Mammary epithelial cell (primary cell): ENCODE results near the gene CHAF1A.

ENCODE experiments used
- CTCF ChIP-seq, 2 donors: IDR thresholded peaks in 1 of 2; conservative IDR thresholded peaks in 1 of 2; 2 replicates each; pipeline ENCODE4 v1.5.1; 2011 to 2012; ENCODE audit warnings: inconsistent platforms in 2 of 2, low read length in 2 of 2, mild to moderate bottlenecking in 2 of 2, control low read depth in 1 of 2, low read depth in 1 of 2; ENCODE audit not compliant: insufficient read depth in 1 of 2; ENCODE audit errors: extremely low read depth in 1 of 2
- EZH2 ChIP-seq: IDR thresholded peaks from 2 replicates; pipeline ENCODE4 v1.6.1; 2012; ENCODE audit warnings: low read length, inconsistent platforms, borderline replicate concordance

- TF ChIP-seq CTCF (conservative IDR thresholded peaks at IDR 0.05 in 1 of 2, IDR thresholded peaks at IDR 0.05 in 1 of 2; ENCODE audit: extremely low read depth in 1 of 2, insufficient read depth in 1 of 2, low read depth in 1 of 2, low read length in 2 of 2) (no peak), EZH2 (no peak)
Measured at GRCh38 chr19:4409123-4409933, 6.9 kb downstream of the CHAF1A start.
